ENCODE measurements around the gene WBP2. TPM values are rescaled to one million over a fixed set of nuclear protein-coding genes. Genes with fewer than 3 reads are reported as not detected.

The WBP2 gene
- total and polyA plus RNA-seq, 9 of the 15 experiments (the other 6 are each of a cell fraction or from before 2014, with no cell fraction given): 2.2 to 74.3 (median 20.0) TPM

DNA sequence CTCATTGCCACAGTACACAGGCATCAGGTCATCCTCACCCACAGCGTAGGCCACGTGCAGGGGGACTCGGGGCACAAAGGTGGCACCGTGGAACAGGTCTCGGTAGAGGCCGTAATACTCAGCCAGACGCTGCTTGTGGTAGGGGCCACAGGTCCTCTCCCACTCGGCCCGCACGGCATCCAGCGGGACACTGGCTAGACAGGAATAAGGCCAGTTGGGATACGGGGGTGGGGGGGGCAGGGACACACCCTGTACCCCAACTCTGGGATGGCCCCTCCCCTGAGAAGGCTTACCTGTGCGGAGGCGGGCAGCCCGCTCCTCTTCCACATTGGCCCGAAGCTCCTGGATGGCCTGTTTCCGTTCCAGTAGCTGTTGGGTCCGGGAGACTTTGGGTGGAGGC, 46.6 kb upstream of the WBP2 start:
- FAIRE-seq (no peak), DNase-seq (ENCODE audit: extremely low read depth in 1 of 4, low spot score in 3 of 4) (no peak), ATAC-seq (no peak)
- Histone ChIP-seq H3K27me3 (ENCODE audit: control insufficient read depth in 2 of 2, insufficient read depth in 2 of 2, low read length in 2 of 2) (no peaks in the 10 kb centered on the region), H3K9me1 (ENCODE audit: control insufficient read depth, insufficient read depth, low read length) (no peaks in the 10 kb centered on the region), H3K4me2 (ENCODE audit: insufficient read depth, low read length) (no peak overlapping the region), H3K9me3 (replicated peaks; ENCODE audit: control insufficient read depth, insufficient read depth, low read depth, low read length) (no peaks in the 10 kb centered on the region), H3K27ac (ENCODE audit: extremely low read depth, low read depth, low read length) (no peak overlapping the region), H4K20me1 (replicated peaks; ENCODE audit: control insufficient read depth, insufficient read depth, low read length) (no peaks in the 10 kb centered on the region), H3K9ac (ENCODE audit: insufficient read depth in 1 of 2, low read depth in 2 of 2, low read length in 2 of 2) (peak overlapping the region in 1 of 2 experiments; percentile 56; a peak in 2 of 4 replicates), H2AFZ (ENCODE audit: low read depth, low read length) (no peak overlapping the region), H3K4me3 (no peak overlapping the region), H3K79me2 (ENCODE audit: control insufficient read depth, insufficient read depth, low read length) (peaks cover 21% of the 10 kb centered on the region), H3K36me3 (ENCODE audit: control insufficient read depth, insufficient read depth, low read length) (peaks cover 64% of the 10 kb centered on the region; the same call in 2 of the 3 replicates), H3K4me1 (replicated peaks in 1 of 2; ENCODE audit: control insufficient read depth in 2 of 2, insufficient read depth in 2 of 2, low read length in 2 of 2) (peaks cover 9 to 69% of the 10 kb centered on the region in 2 experiments; a peak in 4 of 5 replicates)
- no TSS peak for BruUV-seq (replicated peaks)
- intact Hi-C loops (cut with micrococcal nuclease): no loop called here
- in situ Hi-C loops (cut with MboI): no loop called here
- 93% methylated on average over 13 of the region's 18 CpGs for WGBS (ENCODE audit: insufficient coverage, low coverage, missing lambda C conversion rate)
- TF ChIP-seq HLTF (IDR thresholded peaks at IDR 0.05): no peak
- TF ChIP-seq RBFOX2 (IDR thresholded peaks at IDR 0.05; ENCODE audit: low read depth, low read length): peak; percentile 41; the same call in 1 of the 2 replicates
- ChIA-PET POLR2A (interaction anchor here (0.6 to 1.2 kb wide), 6 partner anchors 8 to 641 kb away, joined by 3 to 4 read pairs (median 4); no protein-coding TSS in a partner anchor), CTCF (ENCODE audit: low intra/inter-chr PET ratio) (no interaction called here)

DNA sequence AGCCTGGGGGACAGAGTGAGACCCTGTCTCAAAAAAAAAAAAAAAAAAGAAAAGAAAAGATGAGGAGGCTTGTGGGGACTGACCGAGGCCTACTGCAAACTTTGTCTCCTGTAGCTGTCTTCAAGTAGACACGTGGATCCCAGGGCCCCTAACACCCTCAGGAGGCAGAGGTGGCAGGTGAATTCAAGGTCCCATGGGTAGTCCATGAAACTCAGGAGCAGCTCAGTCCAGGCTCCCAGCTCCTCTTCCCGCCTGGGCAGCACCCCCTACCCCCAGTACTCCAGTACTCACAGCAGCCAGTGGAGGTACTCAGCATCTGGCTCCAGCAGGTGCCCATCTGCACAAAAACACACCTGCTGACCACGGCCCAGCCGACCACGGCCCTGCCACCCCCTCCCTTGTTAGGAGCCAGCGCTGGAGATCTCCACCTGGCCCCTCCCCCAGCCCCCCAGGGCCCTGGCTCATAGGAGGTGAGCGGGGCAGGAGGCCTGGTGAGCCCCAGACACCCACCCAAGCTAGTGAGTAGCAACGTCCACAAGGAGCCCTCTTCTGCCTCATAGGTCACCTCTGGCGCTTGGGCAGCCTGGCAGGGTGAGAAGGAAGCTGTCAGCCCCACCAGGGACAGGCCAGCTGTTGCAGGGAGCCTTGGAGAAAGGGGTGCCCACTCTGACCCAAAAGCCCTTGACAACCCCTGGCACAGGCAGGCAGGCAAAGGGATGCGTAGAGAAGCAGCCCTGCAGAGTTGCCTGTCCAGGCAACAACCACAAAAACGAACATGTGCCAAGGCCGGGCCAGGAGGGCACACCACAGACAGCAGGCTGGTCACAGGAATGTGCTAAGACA, 45.8 kb upstream of the WBP2 start:
- Histone ChIP-seq H3K9ac (ENCODE audit: insufficient read depth in 1 of 2, low read depth in 2 of 2, low read length in 2 of 2) (peak overlapping the region in 1 of 2 experiments; percentile 70; a peak in 2 of 4 replicates), H3K27me3 (ENCODE audit: control insufficient read depth in 2 of 2, insufficient read depth in 2 of 2, low read length in 2 of 2) (no peaks in the 10 kb centered on the region), H3K9me3 (replicated peaks; ENCODE audit: control insufficient read depth, insufficient read depth, low read depth, low read length) (no peaks in the 10 kb centered on the region), H3K4me3 (no peak overlapping the region), H3K9me1 (ENCODE audit: control insufficient read depth, insufficient read depth, low read length) (no peaks in the 10 kb centered on the region), H3K27ac (ENCODE audit: extremely low read depth, low read depth, low read length) (no peak overlapping the region), H3K79me2 (ENCODE audit: control insufficient read depth, insufficient read depth, low read length) (peaks cover 29% of the 10 kb centered on the region), H3K36me3 (ENCODE audit: control insufficient read depth, insufficient read depth, low read length) (peaks cover 64% of the 10 kb centered on the region; the same call in 2 of the 3 replicates), H2AFZ (ENCODE audit: low read depth, low read length) (no peak overlapping the region), H3K4me2 (ENCODE audit: insufficient read depth, low read length) (no peak overlapping the region), H3K4me1 (replicated peaks in 1 of 2; ENCODE audit: control insufficient read depth in 2 of 2, insufficient read depth in 2 of 2, low read length in 2 of 2) (peaks cover 7 to 72% of the 10 kb centered on the region in 2 experiments; a peak in 4 of 5 replicates), H4K20me1 (replicated peaks; ENCODE audit: control insufficient read depth, insufficient read depth, low read length) (no peaks in the 10 kb centered on the region)
- TF ChIP-seq, protein P1, sequence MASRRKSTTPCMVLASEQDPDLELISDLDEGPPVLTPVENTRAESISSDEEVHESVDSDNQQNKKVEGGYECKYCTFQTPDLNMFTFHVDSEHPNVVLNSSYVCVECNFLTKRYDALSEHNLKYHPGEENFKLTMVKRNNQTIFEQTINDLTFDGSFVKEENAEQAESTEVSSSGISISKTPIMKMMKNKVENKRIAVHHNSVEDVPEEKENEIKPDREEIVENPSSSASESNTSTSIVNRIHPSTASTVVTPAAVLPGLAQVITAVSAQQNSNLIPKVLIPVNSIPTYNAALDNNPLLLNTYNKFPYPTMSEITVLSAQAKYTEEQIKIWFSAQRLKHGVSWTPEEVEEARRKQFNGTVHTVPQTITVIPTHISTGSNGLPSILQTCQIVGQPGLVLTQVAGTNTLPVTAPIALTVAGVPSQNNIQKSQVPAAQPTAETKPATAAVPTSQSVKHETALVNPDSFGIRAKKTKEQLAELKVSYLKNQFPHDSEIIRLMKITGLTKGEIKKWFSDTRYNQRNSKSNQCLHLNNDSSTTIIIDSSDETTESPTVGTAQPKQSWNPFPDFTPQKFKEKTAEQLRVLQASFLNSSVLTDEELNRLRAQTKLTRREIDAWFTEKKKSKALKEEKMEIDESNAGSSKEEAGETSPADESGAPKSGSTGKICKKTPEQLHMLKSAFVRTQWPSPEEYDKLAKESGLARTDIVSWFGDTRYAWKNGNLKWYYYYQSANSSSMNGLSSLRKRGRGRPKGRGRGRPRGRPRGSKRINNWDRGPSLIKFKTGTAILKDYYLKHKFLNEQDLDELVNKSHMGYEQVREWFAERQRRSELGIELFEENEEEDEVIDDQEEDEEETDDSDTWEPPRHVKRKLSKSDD (conservative IDR thresholded peaks at IDR 0.05; ENCODE audit: low read length): no peak
- TF ChIP-seq POLR2G (IDR thresholded peaks at IDR 0.05; ENCODE audit: low read depth, low read length) (peak; percentile 51), RBFOX2 (IDR thresholded peaks at IDR 0.05; ENCODE audit: low read depth, low read length) (peak; percentile 57)
- in situ Hi-C loops (cut with MboI): no loop called here
- ATAC-seq (no peak), DNase-seq (ENCODE audit: extremely low read depth in 1 of 4, low spot score in 3 of 4) (no peak), FAIRE-seq (no peak)
- ChIA-PET POLR2A (interaction anchor here (0.6 to 15.9 kb wide), 6 partner anchors 10 to 126 kb away, joined by 3 to 169 read pairs (median 4); partner anchors contain the start of genes TRIM47 and WBP2), CTCF (ENCODE audit: low intra/inter-chr PET ratio) (no interaction called here)
- BruUV-seq (replicated peaks): no TSS peak
- WGBS (ENCODE audit: insufficient coverage, low coverage, missing lambda C conversion rate): 86% methylated on average over 13 of the region's 13 CpGs
- intact Hi-C loops (cut with micrococcal nuclease): no loop called here

Data from K562 (cell line).